Stimulated activated CD8-positive, alpha-beta memory T cell treated with anti-CD3 and anti-CD28 coated beads, Interleukin-15, amount 100 ng/mL, for 48 hours (primary cell): ENCODE measurements around the gene NKRF.
"Not testable (repeated sequence)": the region's sequence is repeated elsewhere in the genome, so short reads cannot be mapped to it uniquely, and the experiment has no call there.

Source experiments
- DNase-seq, 2 donors: peaks; one replicate each; pipeline ENCODE4 v3.0.0-alpha.2; 2020; ENCODE audit warnings: low read depth in 2 of 2

The NKRF gene

DNA sequence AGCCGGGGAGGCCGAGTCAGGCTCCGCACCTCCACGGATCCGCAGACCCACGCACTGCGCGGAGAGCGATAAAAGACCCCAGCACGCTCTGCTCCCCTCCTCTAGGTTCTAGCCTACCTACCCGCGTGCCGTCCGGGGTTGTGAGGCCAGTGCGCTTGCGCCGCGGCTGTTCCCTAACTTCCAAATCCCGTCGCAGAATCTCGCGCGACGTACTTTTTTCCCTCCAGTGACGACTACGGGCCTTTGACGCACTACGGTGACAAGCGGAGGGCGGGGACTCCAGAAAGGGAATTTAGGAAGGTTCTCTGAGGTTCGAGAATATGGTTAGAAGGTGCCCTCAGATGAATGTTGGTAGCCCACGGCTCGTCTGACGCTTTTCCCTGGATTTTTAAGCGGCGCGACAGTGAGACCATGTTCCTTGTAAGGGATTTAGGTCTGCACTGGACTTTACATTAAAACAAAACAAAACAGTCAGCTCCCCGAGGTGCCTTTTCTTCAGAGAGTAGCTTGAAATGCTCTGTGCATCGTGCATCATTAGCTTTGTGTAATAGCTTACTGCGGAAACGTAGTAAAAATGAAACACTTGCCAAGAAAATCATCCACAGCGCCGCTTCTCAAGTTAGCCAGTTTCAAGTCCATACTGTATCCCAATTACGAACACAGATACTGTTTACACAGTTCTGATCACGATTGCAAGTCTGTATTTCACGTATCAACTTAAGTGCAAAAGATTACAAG, at the start of gene NKRF:
Gene NKRF (minus strand): TSS at position 145 of the 738 bp plus-strand sequence.
- DNase-seq = peak; percentile 73 to 80

DNA sequence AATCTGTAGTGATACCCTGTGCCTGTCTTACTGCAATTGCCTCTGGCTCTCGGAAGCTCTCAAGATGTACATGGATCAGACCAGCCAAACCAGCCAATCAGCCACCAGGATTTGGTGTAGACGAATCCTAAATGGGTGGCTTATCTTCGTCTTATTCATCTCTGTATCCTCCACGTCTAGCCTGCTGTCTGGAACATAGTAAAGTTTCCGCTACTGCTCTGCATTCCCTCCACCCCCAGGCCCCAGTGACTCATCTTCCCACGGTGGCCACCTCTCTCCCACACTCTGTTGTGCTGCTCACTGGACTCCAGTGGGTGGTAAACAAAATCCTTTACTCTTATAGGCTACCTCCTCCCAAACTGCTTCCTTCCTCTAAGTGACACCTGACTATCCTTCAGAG, 48.9 kb upstream of the NKRF start:
- peak; percentile 45 to 59 for DNase-seq

DNA sequence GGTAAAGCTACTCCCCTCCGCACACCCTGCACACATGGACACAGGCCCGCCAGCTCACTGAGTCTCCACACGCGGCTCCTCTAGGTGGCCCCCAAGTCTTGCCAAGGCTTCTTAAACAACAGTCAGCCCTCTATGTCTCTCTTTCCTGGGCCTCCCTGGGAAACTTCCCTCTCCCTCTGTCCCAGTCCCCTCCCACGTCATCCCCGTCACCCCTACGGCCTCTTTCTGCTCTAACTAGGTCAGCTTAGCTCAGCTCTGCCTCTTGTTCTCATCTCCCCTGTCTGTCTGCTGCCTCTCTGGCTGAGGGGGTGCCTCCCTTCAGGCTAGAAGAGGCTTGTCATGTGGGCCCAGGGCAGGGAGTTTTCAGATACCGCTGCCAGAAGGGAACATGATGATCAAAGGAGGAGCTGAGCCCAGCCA, 47.9 kb upstream of the NKRF start:
- no peak for DNase-seq

DNA sequence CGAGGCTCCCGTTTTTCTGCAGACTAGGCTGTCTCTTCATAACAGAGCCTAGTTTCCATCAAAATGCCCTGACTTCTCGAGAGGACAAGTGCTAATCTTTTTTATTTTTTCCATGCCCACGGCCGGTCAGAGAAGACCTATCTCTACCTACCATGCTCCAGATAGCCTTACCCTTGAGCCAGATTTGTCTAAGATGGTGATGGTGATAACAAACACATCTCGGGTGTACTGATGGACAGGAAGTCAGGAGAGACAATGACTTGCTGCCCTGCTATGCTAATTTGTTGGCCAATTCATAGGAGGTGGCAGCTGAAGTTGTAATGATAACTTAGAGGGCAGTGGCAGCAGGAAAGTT, 42.2 kb upstream of the NKRF start:
- DNase-seq = no peak

DNA sequence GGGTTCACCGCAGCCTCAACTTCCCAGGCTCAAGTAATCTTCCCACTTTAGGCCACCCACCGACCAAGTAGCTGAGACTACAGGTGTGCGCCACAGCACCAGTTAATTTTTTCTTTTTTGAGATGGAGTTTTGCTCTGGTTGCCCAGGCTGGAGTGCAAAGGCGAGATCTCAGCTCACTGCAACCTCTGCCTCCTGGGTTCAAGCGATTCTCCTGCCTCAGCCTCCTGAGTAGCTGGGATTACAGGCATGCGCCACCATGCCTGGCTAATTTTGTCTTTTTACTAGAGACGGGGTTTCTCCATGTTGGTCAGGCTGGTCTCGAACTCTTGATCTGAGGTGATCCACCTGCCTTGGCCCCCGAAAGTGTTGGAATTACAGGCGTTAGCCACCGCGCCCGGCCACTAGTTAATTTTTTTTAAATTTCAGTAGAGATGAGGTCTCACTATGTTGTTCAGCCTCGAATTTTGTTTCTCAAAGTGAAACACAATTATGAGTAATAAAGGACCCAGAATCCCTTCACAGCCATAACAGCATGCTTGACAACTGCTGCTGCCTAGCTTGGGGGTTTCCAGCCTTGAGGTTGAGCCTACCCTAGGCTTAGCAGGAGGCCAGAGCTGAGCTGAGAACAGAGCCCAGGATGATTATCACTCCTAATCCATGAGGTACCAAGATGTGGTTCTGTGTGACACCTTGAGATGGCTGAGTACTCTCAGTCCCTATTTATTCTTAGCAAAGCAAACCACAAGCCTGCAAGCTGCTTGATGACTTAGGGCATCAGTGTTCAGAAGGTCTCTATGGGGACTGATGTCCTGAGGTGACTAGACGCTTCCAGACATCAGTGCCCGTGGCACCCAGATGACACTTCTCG, 41.6 kb upstream of the NKRF start:
- peak; percentile 61 to 74 for DNase-seq

DNA sequence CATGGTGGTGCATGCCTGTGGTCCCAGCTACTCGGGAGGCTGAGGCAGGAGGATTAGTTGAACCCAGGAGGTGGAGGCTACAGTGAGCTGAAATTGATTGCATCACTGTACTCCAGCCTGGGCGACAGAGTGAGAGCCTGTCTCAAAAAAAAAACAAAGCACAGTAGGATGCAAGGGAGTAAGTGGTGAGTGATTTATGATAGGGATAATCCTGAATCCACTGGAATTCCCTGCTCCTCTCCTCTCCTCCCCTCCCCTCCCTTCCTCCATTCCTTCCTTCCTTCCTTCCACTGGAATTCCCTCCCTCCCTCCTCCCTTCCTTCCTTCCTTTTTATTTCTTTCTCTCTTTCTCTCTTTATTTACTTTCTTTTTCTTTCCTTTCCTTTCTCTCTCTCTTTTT, 40.9 kb upstream of the NKRF start:
- no peak for DNase-seq

DNA sequence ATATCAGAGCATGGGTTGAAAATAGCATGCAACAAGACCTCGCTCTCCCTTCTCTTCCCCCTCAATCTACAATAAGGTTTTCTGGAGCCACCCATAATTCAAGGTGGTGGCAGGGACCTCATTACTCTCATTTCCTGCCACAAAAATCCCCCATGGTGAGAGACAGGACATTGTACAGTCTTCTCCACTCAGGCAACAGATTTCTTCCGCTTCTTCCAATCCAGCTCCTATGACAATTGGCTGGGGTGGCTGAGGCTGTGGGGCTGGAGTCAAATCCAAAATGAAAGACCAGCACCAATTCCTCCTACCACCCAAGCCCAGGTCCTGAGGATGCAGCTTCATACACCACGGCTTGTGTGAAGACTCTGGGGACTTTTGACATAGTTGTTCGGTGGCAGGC, 40.3 kb upstream of the NKRF start:
- DNase-seq = no peak

DNA sequence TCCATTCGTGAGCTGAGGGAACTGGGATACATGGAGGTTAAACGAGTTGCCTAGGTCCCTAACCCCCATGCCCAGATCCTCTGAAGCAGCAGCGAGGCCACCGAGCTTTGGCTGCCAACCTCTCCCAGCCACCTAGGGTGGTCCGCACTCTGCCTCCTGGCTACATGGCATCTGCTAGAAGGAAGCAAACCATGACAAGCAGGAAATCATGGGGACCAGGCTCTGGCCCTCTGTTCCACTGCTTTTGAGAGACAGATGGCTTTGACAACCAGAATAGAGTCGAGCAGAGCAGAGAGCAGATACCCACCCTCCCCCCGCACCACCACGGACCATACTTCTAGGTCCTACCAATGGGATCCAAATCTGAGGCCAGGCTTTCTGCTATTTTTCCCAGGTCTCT, 37.5 kb upstream of the NKRF start:
- DNase-seq = no peak

DNA sequence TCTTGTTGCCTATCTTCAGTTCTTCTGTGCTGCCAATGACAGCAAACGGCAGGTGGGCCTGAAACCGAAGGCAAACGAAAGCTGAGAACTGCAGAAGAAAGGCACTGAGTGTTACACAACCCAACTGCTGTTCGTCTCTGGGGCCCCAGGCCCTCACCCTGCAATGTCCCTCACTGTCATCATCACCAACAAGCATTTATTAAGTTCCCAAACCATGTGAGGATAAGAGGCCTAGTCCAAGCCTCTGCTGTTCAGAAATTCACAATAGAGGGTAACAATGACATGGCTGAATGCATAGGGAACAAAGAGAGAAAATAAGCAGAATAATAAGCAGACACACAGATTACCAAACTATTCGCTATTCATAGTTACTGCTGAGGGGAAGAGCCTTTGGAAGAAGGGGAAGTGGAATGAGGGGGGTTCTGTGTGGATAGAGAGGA, 34.5 kb upstream of the NKRF start:
- no peak for DNase-seq

DNA sequence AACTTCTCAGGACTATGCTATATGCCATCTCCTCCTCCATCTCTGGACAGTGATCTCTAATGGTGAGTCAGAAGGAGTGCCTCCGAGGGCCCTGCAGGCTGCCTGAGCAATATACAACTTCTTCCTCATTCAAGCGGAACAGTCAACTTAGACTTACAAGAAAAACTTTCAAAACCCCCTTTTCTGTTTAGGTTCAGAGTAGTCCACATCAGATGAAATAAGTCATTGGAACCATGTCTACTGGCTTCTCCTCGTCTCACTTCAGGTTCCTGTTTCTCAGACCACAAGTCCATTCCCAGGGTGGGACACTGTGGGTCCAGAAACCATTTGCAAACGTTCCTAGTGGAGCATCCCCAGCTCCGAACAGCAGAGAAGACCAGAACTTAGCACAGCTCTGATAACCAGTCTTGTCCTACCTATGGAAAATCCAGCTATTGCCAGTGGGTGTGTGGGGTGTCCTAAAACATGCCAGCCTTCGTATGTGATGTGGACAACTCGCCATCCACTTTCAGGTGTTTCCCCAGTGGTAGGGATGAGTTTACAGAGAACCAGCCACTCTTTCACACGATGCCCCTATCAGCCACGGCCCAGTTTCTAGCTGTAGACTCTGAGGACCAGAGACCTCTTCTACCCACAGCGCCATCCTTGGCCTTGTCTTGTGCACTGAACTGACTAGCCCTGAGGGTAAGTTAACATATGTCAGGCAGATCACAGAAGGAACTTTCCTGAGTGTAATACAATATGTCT, 32.7 kb upstream of the NKRF start:
- no peak for DNase-seq

DNA sequence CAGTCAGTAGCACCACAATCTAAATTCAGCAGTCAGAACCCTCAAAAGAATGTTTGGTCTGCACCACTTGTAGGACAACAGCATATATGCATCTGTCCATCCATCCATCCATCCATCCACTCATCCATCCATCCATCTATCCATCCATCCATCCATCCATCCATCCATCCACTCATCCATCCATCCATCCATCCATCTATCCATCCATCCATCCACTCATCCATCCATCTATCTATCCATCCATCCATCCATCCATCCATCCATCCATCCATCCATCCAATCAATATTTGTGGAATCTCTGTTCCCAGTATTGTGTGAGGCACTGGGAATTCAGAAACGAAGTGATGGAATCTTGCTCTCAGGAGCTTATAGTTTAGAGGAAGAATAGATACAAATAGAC, 31.2 kb upstream of the NKRF start:
- not testable (repeated sequence) for DNase-seq

DNA sequence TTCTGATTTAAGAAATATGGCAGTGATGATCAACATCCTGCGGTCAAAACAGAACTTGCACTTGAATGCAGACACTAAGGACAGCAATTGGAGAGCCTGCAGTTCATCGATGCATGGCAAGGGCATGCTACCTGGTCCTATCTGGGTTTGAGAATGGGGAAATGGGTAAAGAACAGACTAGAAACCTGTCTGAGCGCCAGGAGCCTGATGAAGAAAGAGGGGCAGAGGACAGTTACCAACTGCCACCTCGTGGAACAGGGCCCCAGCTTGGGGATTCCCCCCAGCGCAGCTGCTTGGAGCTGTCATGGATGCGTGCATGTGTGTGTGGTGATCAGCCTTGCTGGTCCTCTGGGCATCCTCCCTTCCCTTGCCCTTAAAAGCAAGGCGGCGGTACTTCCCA, 30.2 kb upstream of the NKRF start:
- DNase-seq = no peak

DNA sequence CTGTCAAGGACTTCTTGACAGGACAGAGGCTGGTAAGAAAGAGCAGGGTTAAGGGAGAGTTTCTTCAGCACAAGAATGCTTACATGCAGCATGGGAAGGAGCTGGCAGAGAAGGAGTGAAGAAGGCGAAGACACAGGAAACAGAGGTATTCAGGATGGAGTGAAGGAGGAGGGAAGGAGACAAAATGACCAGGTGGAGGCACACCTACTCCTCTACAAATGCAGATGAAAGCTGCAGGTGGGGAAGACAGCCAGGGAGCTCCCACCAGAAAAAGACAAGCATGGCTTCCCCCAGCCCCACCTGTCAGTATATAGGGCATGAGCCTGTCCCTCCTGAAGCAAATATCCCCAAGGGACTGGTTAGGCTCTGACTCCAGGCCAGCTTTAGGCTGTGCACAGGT, 29.6 kb upstream of the NKRF start:
- DNase-seq = no peak

DNA sequence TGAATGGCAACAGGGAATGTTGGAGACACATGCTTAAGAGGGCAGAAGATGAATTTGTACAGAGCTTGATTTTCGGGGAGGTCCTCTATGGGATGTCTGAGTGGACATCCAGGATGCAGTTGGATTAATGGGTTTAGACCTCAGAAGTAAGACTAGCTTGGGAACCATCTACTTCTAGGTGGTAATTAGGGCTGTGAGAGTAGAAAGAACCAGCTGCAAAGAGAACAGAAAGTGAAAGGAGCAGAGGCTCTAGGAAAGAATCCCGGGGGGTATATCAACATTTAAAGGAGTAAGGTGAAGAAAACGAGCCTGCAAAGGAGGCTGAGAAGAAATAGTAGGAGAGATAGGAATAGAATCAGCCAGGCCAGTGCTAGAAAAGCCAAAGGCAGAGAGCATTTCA, 29.0 kb upstream of the NKRF start:
- DNase-seq = no peak

DNA sequence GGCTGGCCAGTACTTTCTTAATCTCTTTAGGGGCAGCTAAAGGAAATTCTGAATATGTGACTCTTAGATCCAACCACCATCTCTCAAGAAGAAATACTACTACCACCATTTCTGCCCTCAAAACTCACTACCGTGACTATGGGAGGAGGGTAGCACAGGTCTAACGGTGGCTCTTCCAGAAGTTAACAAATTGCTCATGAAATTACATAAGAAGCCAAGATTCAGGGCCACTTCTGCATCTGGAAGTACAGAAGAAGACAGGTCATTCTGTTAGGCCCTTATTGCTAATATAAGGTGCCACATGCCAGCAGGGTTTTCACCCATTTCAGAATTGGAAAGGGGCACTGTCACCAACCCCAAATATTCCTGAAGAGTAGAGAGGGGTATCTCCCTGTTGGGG, 19.6 kb upstream of the NKRF start:
- no peak for DNase-seq

DNA sequence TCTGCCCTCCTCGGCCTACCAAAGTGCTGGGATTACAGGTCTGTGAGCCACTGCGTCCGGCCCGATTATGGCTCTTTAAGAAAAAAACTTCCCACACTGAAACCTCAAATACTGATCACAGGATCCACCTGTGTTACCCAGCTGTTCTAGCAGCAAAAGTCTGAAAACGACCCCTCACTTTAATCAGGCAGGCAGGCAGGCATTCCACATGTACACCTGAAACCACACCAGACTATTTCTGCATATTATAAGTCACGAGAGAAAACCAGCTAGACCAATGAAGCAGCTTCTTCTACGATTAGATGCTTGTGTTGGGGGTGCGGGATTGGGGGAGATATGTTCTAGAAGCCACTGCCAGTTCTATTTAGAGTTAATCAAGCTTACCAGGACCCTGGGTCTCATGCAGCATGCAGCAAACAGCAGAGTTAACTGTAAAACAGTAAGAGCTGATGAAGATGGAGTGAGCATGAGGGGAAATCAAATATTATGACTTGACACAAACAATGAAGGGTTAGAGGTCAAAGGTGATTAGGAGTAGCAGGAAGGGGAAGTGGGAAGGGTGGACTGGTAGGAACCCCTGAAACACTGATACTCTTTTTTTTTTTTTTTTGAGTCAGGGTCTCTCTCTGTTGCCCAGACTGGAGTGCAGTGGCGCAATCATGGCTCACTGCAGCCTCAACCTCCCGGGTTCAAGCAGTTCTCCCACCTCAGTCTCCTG, 18.9 kb upstream of the NKRF start:
- DNase-seq = no peak

DNA sequence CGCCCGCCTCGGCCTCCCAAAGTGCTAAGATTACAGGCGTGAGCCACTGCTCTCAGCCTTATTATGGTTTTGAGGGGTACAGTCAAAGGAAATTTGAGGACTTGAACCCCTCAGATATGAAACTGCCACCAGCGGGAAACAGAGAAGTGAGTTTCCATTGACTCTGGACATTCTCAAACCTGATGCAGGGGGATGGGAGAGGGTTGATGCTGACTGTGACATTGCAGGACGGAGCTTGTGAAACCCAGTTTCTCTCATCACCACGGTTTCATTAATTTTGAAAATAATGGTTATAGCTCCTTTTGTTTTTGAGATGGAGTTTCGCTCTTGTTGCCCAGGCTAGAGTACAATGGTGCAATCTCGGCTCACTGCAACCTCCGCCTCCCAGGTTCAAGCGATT, 18.2 kb upstream of the NKRF start:
- DNase-seq = no peak

DNA sequence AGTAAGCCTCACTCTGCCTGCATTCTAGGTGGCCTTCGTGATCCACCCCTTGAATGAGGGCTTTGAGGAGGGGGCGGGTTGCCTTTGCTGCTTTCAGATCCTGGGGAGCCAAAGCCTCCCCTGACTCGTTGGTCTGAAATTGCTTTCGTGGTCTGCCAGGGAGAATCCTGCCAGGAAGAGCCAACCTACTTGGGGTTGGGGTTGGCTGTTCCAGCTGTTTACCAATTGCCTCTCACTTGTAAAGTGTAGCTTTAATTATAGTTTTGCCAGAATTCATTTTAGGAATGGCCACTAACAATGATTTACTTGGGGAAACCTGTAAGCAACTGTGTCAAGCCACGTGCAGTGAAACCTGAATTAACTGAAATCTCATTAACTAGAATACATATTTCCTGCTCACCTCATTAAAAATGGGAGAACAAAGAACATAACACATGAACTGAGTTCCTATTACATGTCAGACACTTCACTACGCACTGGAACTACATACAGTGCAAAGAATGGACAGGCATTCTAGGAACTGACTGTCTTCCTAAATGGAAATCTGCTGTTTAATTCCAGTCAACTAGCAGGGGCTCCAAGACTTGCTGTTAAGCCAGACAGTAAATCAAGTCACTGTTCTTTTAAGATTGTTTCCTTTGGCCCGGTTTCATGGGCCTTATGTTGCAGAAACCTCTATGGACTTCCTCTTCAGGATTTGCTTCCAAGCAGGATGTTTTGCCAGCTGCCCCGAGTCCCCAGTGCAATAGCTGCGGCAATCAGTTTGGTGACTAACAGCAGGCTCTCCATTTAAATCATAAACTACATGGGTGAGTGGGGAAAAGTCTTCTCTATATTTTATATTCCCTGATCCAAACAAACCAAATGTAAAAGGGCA, 16.4 kb upstream of the NKRF start:
- DNase-seq = no peak

DNA sequence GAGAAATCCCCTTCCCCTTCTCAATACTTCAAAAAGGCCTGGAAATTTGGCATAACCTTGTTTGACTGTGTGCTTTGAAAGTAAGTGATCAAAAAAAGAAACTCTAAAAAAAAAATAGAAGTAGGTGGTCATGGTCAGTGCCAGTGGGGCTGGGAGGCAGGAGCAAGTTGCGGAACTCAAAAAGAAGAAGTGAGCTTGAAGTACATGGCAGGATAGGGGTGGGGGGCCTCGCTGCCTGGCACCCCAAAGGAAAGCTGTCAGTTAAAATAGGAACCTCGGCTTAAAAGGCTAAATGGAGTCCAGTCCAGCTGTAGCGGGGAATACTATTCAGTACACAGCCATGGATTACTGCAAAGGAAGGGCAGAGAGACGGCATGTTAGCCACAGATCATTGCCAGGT, 12.2 kb upstream of the NKRF start:
- no peak for DNase-seq

DNA sequence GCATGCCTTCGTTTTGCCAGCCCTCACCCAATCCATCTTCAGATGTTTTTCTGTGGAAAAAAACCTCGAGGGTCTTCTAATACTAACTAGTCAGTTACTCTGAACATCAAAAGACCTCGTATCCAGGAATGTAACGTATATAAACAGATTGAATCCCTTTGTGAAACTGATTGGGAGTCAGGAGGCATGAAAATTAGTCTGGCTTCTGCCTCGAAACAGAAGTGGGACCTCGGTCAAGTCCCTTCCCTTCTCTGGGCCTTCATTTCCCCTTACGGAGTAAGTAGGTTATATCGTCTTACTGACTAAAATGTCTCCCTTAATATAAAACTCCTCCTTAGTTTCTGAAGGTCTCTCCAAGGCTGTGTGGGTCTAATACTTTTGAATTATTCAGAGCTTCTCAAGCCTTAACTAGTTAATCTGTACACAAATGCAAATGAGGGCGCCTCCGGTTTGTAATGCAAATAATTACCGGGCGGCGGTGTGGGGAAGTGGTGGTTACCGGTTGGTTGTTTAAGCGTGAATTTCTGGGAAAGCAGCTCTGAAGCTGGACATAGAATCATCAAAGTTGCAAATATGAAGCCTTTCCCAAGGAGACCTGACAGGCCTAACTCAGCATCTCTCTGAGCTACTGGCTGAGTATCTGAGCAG, 11.4 kb upstream of the NKRF start:
- DNase-seq = no peak
